HG03025 (cell line): ENCODE data around the gene ADAMTS20.
"Not testable (repeated sequence)": the region's sequence is repeated elsewhere in the genome, so short reads cannot be mapped to it uniquely, and the experiment has no call there.

Experiments used
- ATAC-seq: cut with Tn5 transposase; IDR thresholded peaks from one replicate; pipeline ENCODE4 v1.9.1; 2021; ENCODE audit warnings: mild to moderate bottlenecking, moderate library complexity; ENCODE audit not compliant: unreplicated experiment, low FRiP score

ADAMTS20 gene

GRCh38 chr12:43551971-43552559 lies at the start of gene ADAMTS20:
ADAMTS20 (minus strand) TSS chr12:43552203; CDS start chr12:43551921, 282 bp downstream.
- ATAC-seq = no peak

- no peak for ATAC-seq
Measured at GRCh38 chr12:43599708-43600107, 47.7 kb upstream of the ADAMTS20 start.

GRCh38 chr12:43599066-43599465 lies 47.1 kb upstream of the ADAMTS20 start:
- ATAC-seq = no peak

- no peak for ATAC-seq
Measured at GRCh38 chr12:43590307-43590706, 38.3 kb upstream of the ADAMTS20 start.

GRCh38 chr12:43586646-43587245 lies 34.7 kb upstream of the ADAMTS20 start:
- no peak for ATAC-seq

GRCh38 chr12:43585676-43586075 lies 33.7 kb upstream of the ADAMTS20 start:
- no peak for ATAC-seq

GRCh38 chr12:43580601-43581000 lies 28.6 kb upstream of the ADAMTS20 start:
- ATAC-seq = no peak

GRCh38 chr12:43579206-43579605 lies 27.2 kb upstream of the ADAMTS20 start:
- ATAC-seq = no peak

- no peak for ATAC-seq
Measured at GRCh38 chr12:43578782-43579181, 26.8 kb upstream of the ADAMTS20 start.

- ATAC-seq = no peak
Measured at GRCh38 chr12:43577381-43577780, 25.4 kb upstream of the ADAMTS20 start.

- no peak for ATAC-seq
Measured at GRCh38 chr12:43576162-43576561, 24.2 kb upstream of the ADAMTS20 start.

- no peak for ATAC-seq
Measured at GRCh38 chr12:43571885-43572284, 19.9 kb upstream of the ADAMTS20 start.

- ATAC-seq = no peak
Measured at GRCh38 chr12:43556057-43556456, 4.1 kb upstream of the ADAMTS20 start.

- ATAC-seq = no peak
Measured at GRCh38 chr12:43551279-43551970, 578 bp downstream of the ADAMTS20 start.

GRCh38 chr12:43550831-43551271 lies 1.2 kb downstream of the ADAMTS20 start:
- no peak for ATAC-seq

- ATAC-seq = no peak
Measured at GRCh38 chr12:43544703-43545102, 7.3 kb downstream of the ADAMTS20 start.

- ATAC-seq = no peak
Measured at GRCh38 chr12:43540470-43540869, 11.5 kb downstream of the ADAMTS20 start.

GRCh38 chr12:43537675-43538074 lies 14.3 kb downstream of the ADAMTS20 start:
- ATAC-seq = not testable (repeated sequence)

GRCh38 chr12:43516045-43516444 lies 36.0 kb downstream of the ADAMTS20 start:
- no peak for ATAC-seq

- ATAC-seq = no peak
Measured at GRCh38 chr12:43501703-43502102, 50.3 kb downstream of the ADAMTS20 start.

- no peak for ATAC-seq
Measured at GRCh38 chr12:43493261-43493797, 58.7 kb downstream of the ADAMTS20 start.
